Neural progenitor cell (in vitro differentiated cells): Measurements from ENCODE around the gene ADGRL1.
"Not testable (repeated sequence)": the region's sequence is repeated elsewhere in the genome, so short reads cannot be mapped to it uniquely, and the experiment has no call there.

ENCODE experiments used
- CTCF ChIP-seq: fragments of 200-600 bp; sonication (generic); IDR thresholded peaks from 2 replicates; pipeline ENCODE4 v1.5.1; 2017; ENCODE audit warnings: antibody characterized with exemption, mild to moderate bottlenecking
- EZH2 ChIP-seq: fragments of 200-600 bp; sonication (generic); IDR thresholded peaks from 2 replicates; pipeline ENCODE4 v1.6.1; 2017; ENCODE audit warnings: antibody characterized with exemption, mild to moderate bottlenecking, moderate library complexity
- EZH2phosphoT487 ChIP-seq: fragments of 200-600 bp; sonication (generic); IDR thresholded peaks from 2 replicates; pipeline ENCODE4 v1.6.1; 2017; ENCODE audit warnings: antibody characterized with exemption

GRCh38 chr19:14228446-14229071, 22.6 kb upstream of the ADGRL1 start:
- TF ChIP-seq CTCF, EZH2, EZH2phosphoT487: not testable (repeated sequence)
